Calu3 (cell line): ENCODE data around the gene RIN2. TPM values are rescaled to one million over a fixed set of nuclear protein-coding genes. Genes with fewer than 3 reads are reported as not detected.
A peak's percentile ranks its signal among the peaks of the same experiment; 100 is the strongest.

Source experiments
- BruUV-seq: library from RNA; stranded (reverse); fragments of 400-500 nt; replicated peaks from 2 replicates; lab custom pipeline; 2021; lab: Mats Ljungman, UMichigan
- CTCF ChIA-PET: fragments of 300-600 bp; sonication (Branson Sonifier 250); formaldehyde crosslinking; loops from one replicate; lab custom pipeline; 2022; ENCODE audit warnings: antibody characterized with exemption; lab: Charles Lee
- DNase-seq: peaks from one replicate; pipeline ENCODE4 v3.0.0; 2022
- H3K27ac Mint-ChIP-seq: one replicate; pipeline ENCODE4 v1.8.0; 2022; ENCODE audit warnings: mixed read lengths; ENCODE audit not compliant: unreplicated experiment
- H3K27me3 Mint-ChIP-seq: one replicate; pipeline ENCODE4 v1.8.0; 2022; ENCODE audit warnings: mixed read lengths; ENCODE audit not compliant: unreplicated experiment
- H3K36me3 Mint-ChIP-seq: one replicate; pipeline ENCODE4 v1.8.0; 2022; ENCODE audit warnings: mild to moderate bottlenecking, moderate library complexity, mixed read lengths; ENCODE audit not compliant: insufficient read depth, unreplicated experiment
- H3K4me1 Mint-ChIP-seq: one replicate; pipeline ENCODE4 v1.8.0; 2022; ENCODE audit warnings: mild to moderate bottlenecking, low read depth, mixed read lengths; ENCODE audit not compliant: unreplicated experiment
- H3K4me3 Mint-ChIP-seq: one replicate; pipeline ENCODE4 v1.8.0; 2022; ENCODE audit warnings: mild to moderate bottlenecking, low read depth, moderate library complexity, mixed read lengths; ENCODE audit not compliant: unreplicated experiment
- H3K9me3 Mint-ChIP-seq: one replicate; pipeline ENCODE4 v1.8.0; 2022; ENCODE audit warnings: low read depth, mixed read lengths; ENCODE audit not compliant: unreplicated experiment
- CTCF ChIP-seq: fragments of 200-600 bp; IDR thresholded peaks from one replicate; pipeline ENCODE4 v1.8.0; 2022; ENCODE audit warnings: antibody characterized with exemption; ENCODE audit not compliant: unreplicated experiment
- intact Hi-C: fragments of 100-400 bp; cut with micrococcal nuclease; formaldehyde crosslinking; loops from one replicate; pipeline ENCODE4 v1.10.0; 2022; ENCODE audit not compliant: unreplicated experiment
- total RNA-seq: library from RNA; stranded (reverse); gene quantifications from 2 replicates; pipeline ENCODE4 v1.2.3, GENCODE V29; 2022

RIN2 gene
- total RNA-seq, 1 experiment from 2014 or later, result 9.9 TPM

- intact Hi-C loops, result no loop called here
- Mint-ChIP-seq H3K27ac (no peak overlapping the region), H3K9me3 (no peaks in the 10 kb centered on the region), H3K4me3 (no peak overlapping the region), H3K4me1 (peaks cover 11% of the 10 kb centered on the region), H3K36me3 (no peaks in the 10 kb centered on the region), H3K27me3 (no peaks in the 10 kb centered on the region)
- CTCF ChIA-PET, result no interaction called here
- no peak for DNase-seq
- TF ChIP-seq CTCF, result no peak
- no TSS peak for BruUV-seq
Observed at GRCh38 chr20:19730706-19731105, 27.4 kb upstream of the RIN2 start.

GRCh38 chr20:19734811-19735210 is 23.2 kb upstream of the RIN2 start:
- DNase-seq, result no peak
- Mint-ChIP-seq H3K36me3 (no peaks in the 10 kb centered on the region), H3K27ac (no peak overlapping the region), H3K4me3 (no peak overlapping the region), H3K9me3 (no peaks in the 10 kb centered on the region), H3K27me3 (no peaks in the 10 kb centered on the region), H3K4me1 (peaks cover 11% of the 10 kb centered on the region)
- no TSS peak for BruUV-seq
- no peak for TF ChIP-seq CTCF
- intact Hi-C loops, result no loop called here
- CTCF ChIA-PET, result no interaction called here

- H3K4me3 Mint-ChIP-seq, result no peak overlapping the region
- DNase-seq, result peak; percentile 43
- no peak overlapping the region for H3K27ac Mint-ChIP-seq
- H3K36me3 Mint-ChIP-seq, result no peaks in the 10 kb centered on the region
- BruUV-seq, result no TSS peak
- peaks cover 11% of the 10 kb centered on the region for H3K4me1 Mint-ChIP-seq
- H3K27me3 Mint-ChIP-seq, result no peaks in the 10 kb centered on the region
- intact Hi-C loops, result no loop called here
- TF ChIP-seq CTCF, result no peak
- H3K9me3 Mint-ChIP-seq, result no peaks in the 10 kb centered on the region
- CTCF ChIA-PET, result no interaction called here
Observed at GRCh38 chr20:19735446-19735845, 22.6 kb upstream of the RIN2 start.

- no peaks in the 10 kb centered on the region for H3K9me3 Mint-ChIP-seq
- CTCF ChIA-PET, result no interaction called here
- peaks cover 11% of the 10 kb centered on the region for H3K4me1 Mint-ChIP-seq
- H3K4me3 Mint-ChIP-seq, result no peak overlapping the region
- no peaks in the 10 kb centered on the region for H3K27me3 Mint-ChIP-seq
- no TSS peak for BruUV-seq
- H3K27ac Mint-ChIP-seq, result no peak overlapping the region
- DNase-seq, result no peak
- no peak for TF ChIP-seq CTCF
- intact Hi-C loops, result no loop called here
- no peaks in the 10 kb centered on the region for H3K36me3 Mint-ChIP-seq
Observed at GRCh38 chr20:19737025-19737424, 21.0 kb upstream of the RIN2 start.
